ENCODE measurements around the gene PHIP.
A peak's percentile ranks its signal among the peaks of the same experiment; 100 is the strongest.
"Not testable (repeated sequence)": the region's sequence is repeated elsewhere in the genome, so short reads cannot be mapped to it uniquely, and the experiment has no call there.

PHIP gene

DNA sequence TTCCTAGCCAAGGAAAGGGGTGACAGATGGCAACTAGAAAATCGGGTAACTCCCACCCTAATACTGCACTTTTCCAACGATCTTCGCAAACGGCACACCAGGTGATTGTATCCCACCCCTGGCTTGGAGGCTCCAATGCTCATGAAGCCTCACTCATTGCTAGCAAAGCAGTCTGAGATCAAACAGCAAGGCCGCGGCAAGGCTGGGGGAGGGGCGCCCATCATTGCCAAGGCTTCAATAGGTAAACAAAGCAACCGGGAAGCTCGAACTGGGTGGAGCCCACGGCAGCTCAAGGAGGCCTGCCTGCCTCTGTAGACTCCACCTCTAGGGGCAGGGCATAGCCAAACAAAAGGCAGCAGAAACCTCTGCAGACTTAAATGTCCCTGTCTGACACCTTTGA lies 156.9 kb downstream of the PHIP start:
- not testable (repeated sequence) for DNase-seq (ENCODE audit: low read depth)

DNA sequence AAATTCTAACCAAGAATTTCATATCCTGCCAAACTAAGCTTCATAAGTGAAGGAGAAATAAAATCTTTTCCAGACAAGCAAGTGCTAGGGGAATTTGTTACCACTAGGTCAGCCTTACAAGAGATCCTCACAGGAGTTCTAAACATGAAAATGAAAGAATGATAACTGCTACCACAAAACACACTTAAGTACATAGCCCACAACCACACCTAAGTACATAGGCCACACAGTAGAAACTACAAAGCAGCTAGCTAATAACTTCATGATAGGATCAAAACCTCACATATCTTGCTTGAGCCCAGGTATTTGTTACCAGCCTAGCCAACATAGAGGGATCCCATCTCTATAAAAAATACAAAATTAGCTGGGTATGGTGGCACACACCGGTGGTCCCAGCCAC lies 160.3 kb downstream of the PHIP start:
- no peak for DNase-seq (ENCODE audit: low read depth)

DNA sequence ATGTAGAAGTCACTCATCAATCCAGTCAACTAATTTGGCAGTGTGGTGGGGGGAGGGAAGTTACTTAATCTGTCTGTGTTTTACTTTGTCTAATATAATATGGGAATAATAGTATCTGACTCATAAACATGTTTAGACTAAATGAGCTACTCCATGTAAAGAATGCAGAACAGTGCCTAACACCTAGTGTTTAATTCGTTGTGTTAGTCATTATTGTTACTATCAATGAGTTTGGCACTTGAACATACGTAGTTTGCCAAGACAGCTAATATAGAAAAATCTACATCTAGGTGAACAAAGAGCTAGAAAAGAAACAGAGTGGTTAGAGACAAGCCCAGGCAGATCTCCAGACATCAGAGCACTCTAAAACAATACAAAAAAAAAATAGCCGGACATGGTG lies 161.6 kb downstream of the PHIP start:
- DNase-seq (ENCODE audit: low read depth): no peak

DNA sequence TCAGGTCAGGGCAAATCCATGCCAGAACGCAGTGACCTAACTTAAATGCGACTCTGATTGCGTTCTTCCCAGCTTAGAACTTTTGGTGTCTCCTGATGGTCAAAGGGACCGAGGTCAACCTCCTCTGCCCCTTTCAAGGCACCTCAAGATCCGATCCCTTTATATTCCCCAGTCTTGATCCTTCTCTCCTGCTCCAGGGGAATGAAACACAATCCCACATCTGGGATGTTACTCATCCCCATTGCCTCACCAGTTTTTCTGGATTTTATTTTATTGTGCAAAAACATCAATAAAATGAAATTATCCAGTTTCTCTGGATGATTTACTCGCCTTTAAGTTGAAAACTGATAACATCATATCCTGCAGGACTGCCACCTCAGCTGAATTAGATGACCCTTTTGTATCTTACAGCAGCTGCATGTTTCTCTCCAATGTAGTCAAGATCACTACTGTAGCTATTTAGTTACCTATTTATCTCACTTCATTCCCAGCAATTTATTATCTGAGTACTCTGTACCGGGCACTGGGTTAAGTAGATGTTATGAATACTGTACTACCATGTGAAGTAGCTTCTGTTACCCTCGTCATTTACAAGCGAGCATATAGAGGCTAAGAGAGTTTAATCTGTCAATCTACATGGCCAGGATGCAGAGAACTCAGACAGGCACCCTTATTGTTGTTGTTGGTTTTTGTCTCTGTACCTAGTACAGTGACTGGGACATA lies 166.7 kb downstream of the PHIP start:
- DNase-seq (ENCODE audit: low read depth): peak; percentile 12

DNA sequence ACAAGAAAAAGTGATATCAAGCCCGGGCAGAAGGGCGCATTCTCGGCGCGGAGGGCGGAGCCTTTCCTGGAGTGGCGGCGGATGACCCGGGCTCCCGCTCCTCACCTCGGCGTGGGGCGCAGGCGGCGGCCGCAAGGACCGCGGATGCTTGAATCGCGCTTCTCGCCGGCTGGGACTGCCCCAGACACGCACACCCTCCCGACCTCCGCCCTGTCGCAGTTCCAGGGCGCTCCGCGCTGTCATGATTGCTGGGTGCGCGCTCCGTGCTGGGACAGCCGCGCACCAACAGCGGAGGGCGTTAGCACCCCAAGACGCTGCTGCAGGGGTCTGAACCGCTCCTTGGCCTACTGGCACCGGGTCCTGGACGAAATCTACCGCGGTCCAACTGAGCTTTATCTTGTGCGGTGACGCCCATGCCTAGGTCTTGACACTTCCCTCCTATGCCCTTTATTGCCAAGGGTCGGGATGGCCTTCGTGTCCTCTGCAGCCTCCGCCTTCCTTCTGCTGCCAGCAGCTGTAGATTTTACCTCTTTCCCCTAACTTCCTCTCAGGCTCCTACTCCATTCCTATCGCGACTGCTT lies 167.4 kb downstream of the PHIP start:
- no peak for DNase-seq (ENCODE audit: low read depth)

DNA sequence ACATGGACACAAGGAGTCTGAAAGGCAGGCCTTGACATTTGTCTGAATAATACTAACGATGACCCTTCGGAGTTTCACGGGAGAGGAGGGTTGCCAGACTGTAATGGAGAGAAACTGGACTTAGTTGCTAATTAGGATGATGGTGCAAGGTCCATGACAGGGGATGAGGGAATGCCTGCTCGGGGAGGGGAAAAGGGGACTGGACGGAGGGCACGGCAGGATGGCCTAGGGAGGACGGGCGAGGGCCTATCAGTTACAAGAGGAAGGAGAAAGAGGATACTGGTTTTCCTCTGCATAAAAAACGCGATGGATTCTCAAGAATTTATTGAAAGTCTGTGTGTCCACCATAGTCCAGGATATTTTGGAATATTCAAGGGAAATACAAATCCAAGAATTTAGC lies 168.0 kb downstream of the PHIP start:
- DNase-seq (ENCODE audit: low read depth): no peak

DNA sequence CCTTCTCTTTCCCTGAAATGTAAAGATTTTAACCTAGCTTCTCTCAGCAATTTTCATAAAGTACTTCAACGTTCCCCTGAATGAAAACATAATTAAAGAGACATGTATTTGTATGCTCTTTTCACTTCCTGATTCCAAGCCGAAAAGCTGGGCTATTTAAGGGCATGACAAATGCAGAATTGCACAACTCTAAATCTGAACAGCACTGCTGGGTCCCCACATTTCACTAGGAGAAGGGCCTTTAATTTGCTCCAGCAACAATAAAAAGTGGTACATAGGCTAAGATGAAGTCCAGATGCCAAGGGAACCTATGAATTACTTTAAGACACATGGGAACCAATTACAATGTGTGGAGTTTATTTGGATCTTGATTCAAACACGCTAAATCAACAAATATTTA lies 168.7 kb downstream of the PHIP start:
- DNase-seq (ENCODE audit: low read depth): peak; percentile 77

DNA sequence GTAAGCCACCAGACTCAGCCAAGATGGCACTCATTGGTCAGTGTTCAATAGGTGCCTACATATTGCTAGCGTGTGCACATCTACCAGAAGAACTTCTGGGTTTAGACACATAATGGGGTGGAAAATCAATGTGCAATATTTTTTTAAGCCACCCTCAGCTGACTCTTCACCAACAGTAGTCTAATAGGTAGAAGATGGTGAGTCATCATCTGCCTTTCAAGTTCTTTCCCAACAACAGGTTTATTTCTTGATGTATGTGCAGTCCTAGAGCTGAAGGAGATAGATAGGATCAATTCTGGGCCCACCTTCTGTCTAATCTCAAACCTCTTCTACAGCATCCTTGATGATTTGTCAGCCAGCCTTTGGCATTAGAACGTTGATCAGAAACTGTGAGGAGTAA lies 169.4 kb downstream of the PHIP start:
- no peak for DNase-seq (ENCODE audit: low read depth)

DNA sequence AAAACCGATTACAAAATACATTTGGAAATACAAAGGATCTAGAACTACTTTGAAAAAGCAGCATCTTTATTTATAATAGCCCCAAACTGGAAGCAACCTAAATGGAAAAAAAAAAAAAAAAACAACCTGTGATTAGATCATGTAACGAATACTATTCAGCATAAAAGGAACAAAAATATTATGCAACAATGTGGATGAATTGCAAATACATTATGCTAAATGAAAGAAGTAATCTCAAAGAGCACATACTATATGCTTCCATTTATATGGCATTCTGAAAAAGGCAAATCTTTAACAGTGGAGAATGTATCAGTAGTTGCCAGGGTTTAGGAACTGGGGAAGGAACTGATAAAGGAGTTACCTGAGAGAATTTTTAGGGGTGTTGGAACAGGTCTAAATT lies 181.8 kb downstream of the PHIP start:
- no peak for DNase-seq (ENCODE audit: low read depth)

DNA sequence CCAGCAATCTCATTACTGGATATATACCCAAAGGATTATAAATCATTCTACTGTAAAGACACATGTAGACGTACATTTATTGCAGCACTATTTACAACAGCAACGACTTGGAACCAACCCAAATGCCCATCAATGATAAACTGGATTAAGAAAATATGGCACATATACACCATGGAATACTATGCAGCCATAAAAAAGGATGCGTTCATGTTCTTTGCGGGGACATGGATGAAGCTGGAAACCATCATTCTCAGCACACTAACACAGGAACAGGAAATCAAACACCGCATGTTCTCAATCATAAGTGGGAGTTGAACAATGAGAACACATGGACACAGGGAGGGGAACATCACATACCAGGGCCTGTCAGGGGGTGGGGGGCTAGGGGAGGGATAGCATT lies 188.2 kb downstream of the PHIP start:
- DNase-seq (ENCODE audit: low read depth): not testable (repeated sequence)

Measured in GM04504 (cell line).